H9 (cell line): ENCODE measurements around the gene PLAC1. TPM values are rescaled to one million over a fixed set of nuclear protein-coding genes. Genes with fewer than 3 reads are reported as not detected.

Source experiments
- DNase-seq: peaks from one replicate; pipeline ENCODE4 v3.0.0-alpha.2; 2017
- H2AFZ ChIP-seq: one replicate; pipeline ENCODE4 v1.6.1; 2013; ENCODE audit warnings: mild to moderate bottlenecking, low read length, control low read depth, moderate library complexity
- H2AK5ac ChIP-seq: 2 replicates; pipeline ENCODE4 v1.6.1; 2013; ENCODE audit warnings: low read length, control low read depth, mixed read lengths; ENCODE audit not compliant: insufficient read length
- H2BK120ac ChIP-seq: one replicate; pipeline ENCODE4 v1.6.1; 2013; ENCODE audit warnings: low read depth, mild to moderate bottlenecking, low read length, control low read depth, inconsistent platforms; ENCODE audit not compliant: poor library complexity, severe bottlenecking
- H2BK12ac ChIP-seq: 2 replicates; pipeline ENCODE4 v1.6.1; 2013; ENCODE audit warnings: low read length, control low read depth, mixed read lengths, low read depth; ENCODE audit not compliant: insufficient read length
- H2BK15ac ChIP-seq: 2 replicates; pipeline ENCODE4 v1.6.1; 2013; ENCODE audit warnings: low read depth, low read length, control low read depth
- H2BK20ac ChIP-seq: one replicate; pipeline ENCODE4 v1.6.1; 2013; ENCODE audit warnings: low read depth, mild to moderate bottlenecking, low read length, control low read depth, inconsistent platforms; ENCODE audit not compliant: poor library complexity, severe bottlenecking
- H2BK5ac ChIP-seq: 2 replicates; pipeline ENCODE4 v1.6.1; 2013; ENCODE audit warnings: low read length, control low read depth, mixed read lengths; ENCODE audit not compliant: insufficient read length
- H3K14ac ChIP-seq: 2 replicates; pipeline ENCODE4 v1.6.1; 2013; ENCODE audit warnings: low read length, control low read depth; ENCODE audit not compliant: insufficient read depth
- H3K18ac ChIP-seq: 2 replicates; pipeline ENCODE4 v1.6.1; 2013; ENCODE audit warnings: low read depth, mild to moderate bottlenecking, mixed read lengths, low read length, control low read depth; ENCODE audit not compliant: insufficient read length
- H3K23ac ChIP-seq: 2 replicates; pipeline ENCODE4 v1.6.1; 2013; ENCODE audit warnings: low read length, control low read depth, mixed read lengths, low read depth; ENCODE audit not compliant: insufficient read length
- H3K23me2 ChIP-seq: 2 replicates; pipeline ENCODE4 v1.6.1; 2013; ENCODE audit warnings: low read depth, mild to moderate bottlenecking, mixed read lengths, low read length, control low read depth; ENCODE audit not compliant: insufficient read length, poor library complexity, severe bottlenecking
- H3K27ac ChIP-seq: 2 replicates; pipeline ENCODE4 v1.5.1; 2013; ENCODE audit warnings: low read length, control low read depth, mixed read lengths, low read depth; ENCODE audit not compliant: insufficient read length
- H3K27me3 ChIP-seq: 2 replicates; pipeline ENCODE4 v1.6.1; 2013; ENCODE audit warnings: low read length, control low read depth, inconsistent platforms; ENCODE audit not compliant: insufficient read depth
- H3K4ac ChIP-seq: 2 replicates; pipeline ENCODE4 v1.6.1; 2013; ENCODE audit warnings: low read depth, mild to moderate bottlenecking, control low read depth, inconsistent platforms, low read length, moderate library complexity
- H3K4me1 ChIP-seq: 2 replicates; pipeline ENCODE4 v1.6.1; 2013; ENCODE audit warnings: low read length, control low read depth, inconsistent platforms; ENCODE audit not compliant: insufficient read depth
- H3K4me2 ChIP-seq: 2 replicates; pipeline ENCODE4 v1.6.1; 2013; ENCODE audit warnings: low read length, control low read depth, mixed read lengths; ENCODE audit not compliant: insufficient read length, insufficient read depth
- H3K56ac ChIP-seq: 2 replicates; pipeline ENCODE4 v1.6.1; 2013; ENCODE audit warnings: low read depth, mild to moderate bottlenecking, mixed read lengths, low read length, control low read depth; ENCODE audit not compliant: insufficient read length
- H3K79me1 ChIP-seq: 2 replicates; pipeline ENCODE4 v1.6.1; 2013; ENCODE audit warnings: low read depth, mild to moderate bottlenecking, moderate library complexity, low read length, control low read depth, inconsistent platforms; ENCODE audit not compliant: insufficient read depth, poor library complexity, severe bottlenecking
- H3K79me2 ChIP-seq: 2 replicates; pipeline ENCODE4 v1.6.1; 2013; ENCODE audit warnings: low read length, control low read depth, inconsistent platforms; ENCODE audit not compliant: insufficient read depth
- H3K9ac ChIP-seq: 2 replicates; pipeline ENCODE4 v1.6.1; 2013; ENCODE audit warnings: low read length, control low read depth, mixed read lengths; ENCODE audit not compliant: insufficient read length; ENCODE audit errors: extremely low read depth
- H3K9me3 ChIP-seq: one replicate; pipeline ENCODE4 v1.6.1; 2013; ENCODE audit warnings: low read depth, low read length, inconsistent platforms; ENCODE audit not compliant: control insufficient read depth
- H3T11ph ChIP-seq: one replicate; pipeline ENCODE4 v1.6.1; 2013; ENCODE audit warnings: mild to moderate bottlenecking, low read length, control low read depth, inconsistent platforms
- H4K20me1 ChIP-seq: one replicate; pipeline ENCODE4 v1.6.1; 2013; ENCODE audit not compliant: control insufficient read depth, insufficient read length, insufficient read depth
- H4K5ac ChIP-seq: 2 replicates; pipeline ENCODE4 v1.6.1; 2013; ENCODE audit warnings: low read depth, mild to moderate bottlenecking, mixed read lengths, low read length, control low read depth; ENCODE audit not compliant: insufficient read length
- H4K8ac ChIP-seq: replicated peaks from 2 replicates; pipeline ENCODE4 v1.6.1; 2013; ENCODE audit warnings: low read length, control low read depth, mixed read lengths, low read depth; ENCODE audit not compliant: insufficient read length
- H4K91ac ChIP-seq: 2 replicates; pipeline ENCODE4 v1.6.1; 2013; ENCODE audit warnings: low read depth, mild to moderate bottlenecking, moderate library complexity, mixed read lengths, low read length, control low read depth; ENCODE audit not compliant: insufficient read length
- H3K27ac Mint-ChIP-seq, 3 experiments: 2 replicates in 2 of 3; 3 replicates in 1 of 3; pipeline ENCODE4 v1.8.0; 2020 to 2021; ENCODE audit warnings: mixed read lengths in 3 of 3, mild to moderate bottlenecking in 1 of 3, moderate library complexity in 1 of 3
- H3K27me3 Mint-ChIP-seq: 2 replicates; pipeline ENCODE4 v1.8.0; 2021; ENCODE audit warnings: low read depth, mild to moderate bottlenecking, moderate library complexity, mixed read lengths
- H3K36me3 Mint-ChIP-seq, 3 experiments: 2 replicates in 2 of 3; 3 replicates in 1 of 3; pipeline ENCODE4 v1.8.0; 2020 to 2021; ENCODE audit warnings: low read depth in 3 of 3, mixed read lengths in 3 of 3; ENCODE audit not compliant: insufficient read depth in 1 of 3
- H3K4me1 Mint-ChIP-seq, 2 experiments: 2 replicates each; pipeline ENCODE4 v1.8.0; 2020; ENCODE audit warnings: mixed read lengths in 2 of 2
- H3K4me3 Mint-ChIP-seq, 2 experiments: 2 replicates in 1 of 2; 3 replicates in 1 of 2; pipeline ENCODE4 v1.8.0; 2020 to 2021; ENCODE audit warnings: mild to moderate bottlenecking in 2 of 2, mixed read lengths in 2 of 2, moderate library complexity in 1 of 2
- H3K9me3 Mint-ChIP-seq, 2 experiments: 2 replicates in 1 of 2; 3 replicates in 1 of 2; pipeline ENCODE4 v1.8.0; 2020; ENCODE audit warnings: mild to moderate bottlenecking in 2 of 2, mixed read lengths in 2 of 2, moderate library complexity in 1 of 2
- WGBS: extraction: QIAGEN DNeasy Blood & Tissue Kit; methylation state at CpG from one replicate; pipeline ENCODE4 v1.1.7; 2013; ENCODE audit warnings: missing lambda C conversion rate, low lambda C conversion rate, mixed read lengths; ENCODE audit not compliant: insufficient read length; ENCODE audit errors: extremely low coverage; 5-methylcytosine and 5-hydroxymethylcytosine counted together
- total RNA-seq: library from RNA; stranded (reverse); gene quantifications from 2 replicates; pipeline ENCODE4 v1.2.1, GENCODE V29; 2021
- TF ChIP-seq, protein P1 (sequence below): fragments of 200-600 bp; sonication (generic); conservative IDR thresholded peaks from 3 replicates; pipeline ENCODE4 v1.8.0; 2021; ENCODE audit warnings: antibody characterized with exemption, mild to moderate bottlenecking

Gene PLAC1
- total RNA-seq, 1 experiment from 2014 or later = 0.68 TPM

DNA sequence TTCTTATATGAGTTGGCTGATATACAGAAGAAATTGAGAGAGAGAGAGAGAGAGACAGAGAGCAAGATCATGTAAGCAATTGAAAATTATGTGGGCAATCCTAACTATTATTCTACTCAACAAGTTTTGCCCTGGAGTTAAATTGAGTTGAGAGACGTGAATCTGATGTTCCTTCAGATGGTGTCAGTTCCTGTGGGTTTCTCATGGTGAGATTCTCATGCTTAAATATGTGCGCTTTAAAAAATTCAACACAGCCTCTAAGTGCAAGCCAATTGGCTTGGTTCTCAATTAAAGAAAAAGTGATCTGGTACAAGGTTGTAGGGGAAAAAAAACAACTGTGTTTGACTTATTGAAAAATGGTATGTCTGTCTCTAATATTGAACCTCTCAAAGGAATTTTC is 35.4 kb upstream of the PLAC1 start:
- H2BK20ac ChIP-seq = no peak overlapping the region
- H4K20me1 ChIP-seq = no peaks in the 10 kb centered on the region
- H3T11ph ChIP-seq = no peak overlapping the region

More for the DNA sequence above, 35.4 kb upstream of the PLAC1 start:
- no peak overlapping the region for H4K8ac ChIP-seq
- H2BK5ac ChIP-seq = no peak overlapping the region
- TF ChIP-seq, protein P1, sequence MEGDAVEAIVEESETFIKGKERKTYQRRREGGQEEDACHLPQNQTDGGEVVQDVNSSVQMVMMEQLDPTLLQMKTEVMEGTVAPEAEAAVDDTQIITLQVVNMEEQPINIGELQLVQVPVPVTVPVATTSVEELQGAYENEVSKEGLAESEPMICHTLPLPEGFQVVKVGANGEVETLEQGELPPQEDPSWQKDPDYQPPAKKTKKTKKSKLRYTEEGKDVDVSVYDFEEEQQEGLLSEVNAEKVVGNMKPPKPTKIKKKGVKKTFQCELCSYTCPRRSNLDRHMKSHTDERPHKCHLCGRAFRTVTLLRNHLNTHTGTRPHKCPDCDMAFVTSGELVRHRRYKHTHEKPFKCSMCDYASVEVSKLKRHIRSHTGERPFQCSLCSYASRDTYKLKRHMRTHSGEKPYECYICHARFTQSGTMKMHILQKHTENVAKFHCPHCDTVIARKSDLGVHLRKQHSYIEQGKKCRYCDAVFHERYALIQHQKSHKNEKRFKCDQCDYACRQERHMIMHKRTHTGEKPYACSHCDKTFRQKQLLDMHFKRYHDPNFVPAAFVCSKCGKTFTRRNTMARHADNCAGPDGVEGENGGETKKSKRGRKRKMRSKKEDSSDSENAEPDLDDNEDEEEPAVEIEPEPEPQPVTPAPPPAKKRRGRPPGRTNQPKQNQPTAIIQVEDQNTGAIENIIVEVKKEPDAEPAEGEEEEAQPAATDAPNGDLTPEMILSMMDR = no peak
- H2AFZ ChIP-seq = no peak overlapping the region
- no peak overlapping the region for H3K23ac ChIP-seq
- H3K36me3 Mint-ChIP-seq = no peaks in the 10 kb centered on the region; a peak in 1 of 7 replicates
- no peak overlapping the region for H3K4ac ChIP-seq
- no peaks in the 10 kb centered on the region for H3K79me2 ChIP-seq
- no peak overlapping the region for H2AK5ac ChIP-seq
- H3K79me1 ChIP-seq = no peaks in the 10 kb centered on the region
- H3K23me2 ChIP-seq = no peaks in the 10 kb centered on the region
- H3K27ac Mint-ChIP-seq = no peak overlapping the region
- H4K5ac ChIP-seq = no peak overlapping the region
- H4K91ac ChIP-seq = no peak overlapping the region
- no peak overlapping the region for H3K9ac ChIP-seq
- H2BK12ac ChIP-seq = no peak overlapping the region
- H3K27ac ChIP-seq = no peak overlapping the region
- no peak overlapping the region for H3K14ac ChIP-seq
- H3K27me3 ChIP-seq = no peaks in the 10 kb centered on the region
- H3K27me3 Mint-ChIP-seq = no peaks in the 10 kb centered on the region; the same call in none of the 2 replicates
- no peak for DNase-seq
- no peak overlapping the region for H3K4me3 Mint-ChIP-seq
- no peak overlapping the region for H3K56ac ChIP-seq
- no peak overlapping the region for H2BK120ac ChIP-seq
- no CpG with 5 or more reads among the region's 2 CpGs for WGBS
- peaks cover 0 to 3% of the 10 kb centered on the region in 2 experiments; a peak in 1 of 4 replicates for H3K4me1 Mint-ChIP-seq
- H3K18ac ChIP-seq = no peak overlapping the region
- no peaks in the 10 kb centered on the region for H3K9me3 ChIP-seq
- H2BK15ac ChIP-seq = no peak overlapping the region
- peaks cover 6 to 59% of the 10 kb centered on the region in 2 experiments; a peak in 4 of 5 replicates for H3K9me3 Mint-ChIP-seq
- no peak overlapping the region for H3K4me2 ChIP-seq
- no peaks in the 10 kb centered on the region; the same call in 1 of the 2 replicates for H3K4me1 ChIP-seq
